ENCODE data around the gene PDE7B.

DNA sequence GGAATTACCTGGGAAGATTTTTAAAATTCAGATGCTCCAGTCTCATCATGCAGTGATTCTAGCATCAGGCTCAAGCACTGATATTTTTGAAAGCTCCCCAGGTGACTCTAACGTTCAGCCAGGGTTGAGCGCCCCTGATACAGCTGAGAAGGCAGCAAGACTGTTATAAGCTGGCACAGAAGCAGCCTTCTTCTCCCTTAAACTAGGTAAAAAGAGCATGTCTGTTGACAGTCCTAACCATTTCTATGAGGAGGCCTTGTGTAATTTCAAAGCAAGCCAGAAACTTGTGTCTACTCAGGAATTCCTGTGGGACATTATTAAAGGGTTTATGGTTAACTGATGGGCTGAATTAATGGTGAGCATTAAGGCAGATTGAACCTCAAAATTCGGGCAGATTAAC lies 141.9 kb downstream of the PDE7B start:
- TF ChIP-seq CTCF (IDR thresholded peaks at IDR 0.05 in 8 of 11, conservative IDR thresholded peaks at IDR 0.05 in 3 of 11) (no peak), POLR2AphosphoS5 (IDR thresholded peaks at IDR 0.05) (no peak)
